HG03442 (cell line): ENCODE measurements around the gene DAGLB.
"Not testable (repeated sequence)": the region's sequence is repeated elsewhere in the genome, so short reads cannot be mapped to it uniquely, and the experiment has no call there.

ENCODE experiments used
- ATAC-seq: cut with Tn5 transposase; IDR thresholded peaks from one replicate; pipeline ENCODE4 v1.9.1; 2021; ENCODE audit warnings: mild to moderate bottlenecking, moderate library complexity; ENCODE audit not compliant: unreplicated experiment

DAGLB gene

GRCh38 chr7:6401536-6401935 is 46.2 kb downstream of the DAGLB start:
- ATAC-seq, result no peak

GRCh38 chr7:6400243-6401105 is 47.3 kb downstream of the DAGLB start:
- not testable (repeated sequence) for ATAC-seq

- ATAC-seq, result no peak
These were observed 48.4 kb downstream of the DAGLB start for GRCh38 chr7:6399351-6399750.

GRCh38 chr7:6398943-6399342 is 48.8 kb downstream of the DAGLB start:
- no peak for ATAC-seq

GRCh38 chr7:6397759-6398495 is 49.8 kb downstream of the DAGLB start:
- not testable (repeated sequence) for ATAC-seq

GRCh38 chr7:6395898-6396595 is 51.7 kb downstream of the DAGLB start:
- ATAC-seq, result no peak

- ATAC-seq, result no peak
These were observed 53.6 kb downstream of the DAGLB start for GRCh38 chr7:6394114-6394513.

- no peak for ATAC-seq
These were observed 54.1 kb downstream of the DAGLB start for GRCh38 chr7:6393667-6394056.

GRCh38 chr7:6392712-6393666 is 54.8 kb downstream of the DAGLB start:
- ATAC-seq, result no peak

- ATAC-seq, result no peak
These were observed 58.0 kb downstream of the DAGLB start for GRCh38 chr7:6389728-6390127.

- no peak for ATAC-seq
These were observed 59.9 kb downstream of the DAGLB start for GRCh38 chr7:6387734-6388294.

GRCh38 chr7:6386779-6387178 is 61.0 kb downstream of the DAGLB start:
- no peak for ATAC-seq

- ATAC-seq, result no peak
These were observed 61.7 kb downstream of the DAGLB start for GRCh38 chr7:6385909-6386560.

- no peak for ATAC-seq
These were observed 62.5 kb downstream of the DAGLB start for GRCh38 chr7:6385110-6385781.

GRCh38 chr7:6384327-6384726 is 63.4 kb downstream of the DAGLB start:
- no peak for ATAC-seq

- no peak for ATAC-seq
These were observed 64.9 kb downstream of the DAGLB start for GRCh38 chr7:6382817-6383216.

- ATAC-seq, result not testable (repeated sequence)
These were observed 65.9 kb downstream of the DAGLB start for GRCh38 chr7:6381846-6382245.

- no peak for ATAC-seq
These were observed 67.3 kb downstream of the DAGLB start for GRCh38 chr7:6380310-6381095.
